Fibroblast of lung (primary cell): Measurements from ENCODE around the gene TUBA4B.

Experiments used
- CTCF ChIP-seq, 2 donors: IDR thresholded peaks in 1 of 2; conservative IDR thresholded peaks in 1 of 2; 1 replicate in 1 of 2; 2 replicates in 1 of 2; pipeline ENCODE4 v1.5.1; 2011 to 2012; ENCODE audit warnings: low read length in 2 of 2, control low read depth in 1 of 2, inconsistent platforms in 1 of 2, low read depth in 1 of 2, mild to moderate bottlenecking in 1 of 2
- EZH2 ChIP-seq: IDR thresholded peaks from 2 replicates; pipeline ENCODE4 v1.5.1; 2012; ENCODE audit warnings: low read length, control low read depth, mild to moderate bottlenecking; ENCODE audit errors: missing control alignments

DNA sequence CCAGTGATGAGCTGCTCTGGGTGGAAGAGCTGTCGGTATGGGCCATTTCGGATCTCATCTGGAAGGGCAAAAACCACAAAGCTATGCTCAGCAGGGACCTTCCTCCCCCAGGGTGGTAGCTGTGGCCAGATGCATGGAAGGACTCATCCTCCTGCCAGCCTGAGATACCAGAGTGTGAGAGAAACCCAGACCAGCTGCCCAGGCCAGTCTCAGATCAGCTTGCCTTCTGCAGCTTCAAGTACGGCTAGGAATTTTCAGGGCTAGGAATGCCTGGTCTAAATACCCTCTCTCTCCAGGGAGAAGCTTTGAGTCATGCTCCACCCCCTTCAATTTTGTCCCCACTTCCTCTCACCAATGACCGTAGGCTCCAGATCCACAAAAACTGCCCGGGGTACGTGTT lies 1.4 kb upstream of the TUBA4B start:
- TF ChIP-seq CTCF (conservative IDR thresholded peaks at IDR 0.05 in 1 of 2, IDR thresholded peaks at IDR 0.05 in 1 of 2; ENCODE audit: low read depth in 1 of 2, low read length in 2 of 2) = no peak
- TF ChIP-seq EZH2 = no peak
